GM12878 (cell line): ENCODE measurements around the gene PCSK9. TPM values are rescaled to one million over a fixed set of nuclear protein-coding genes. Genes with fewer than 3 reads are reported as not detected.

Source experiments
- ATAC-seq: fragments of 200-7000 bp; cut with Tn5 transposase; 3 replicates; pipeline ENCODE4 v1.9.1; 2020; ENCODE audit warnings: mild to moderate bottlenecking, moderate library complexity
- BruUV-seq: library from RNA; stranded (reverse); fragments of 400-500 nt; replicated peaks from 2 replicates; lab custom pipeline; 2021; lab: Mats Ljungman, UMichigan
- CTCF ChIA-PET: fragments of 300-600 bp; sonication (Branson Sonifier 250); formaldehyde crosslinking; extraction: SDS; loops from one replicate; lab custom pipeline; 2021; ENCODE audit warnings: inconsistent platforms; lab: Yijun Ruan, JAX
- POLR2A ChIA-PET: fragments of 350-600 bp; formaldehyde crosslinking; extraction: SDS; loops from one replicate; lab custom pipeline; 2021; ENCODE audit warnings: inconsistent platforms; lab: Charles Lee
- RAD21 ChIA-PET: fragments of 300-600 bp; sonication (Branson Sonifier 250); formaldehyde crosslinking; loops from one replicate; lab custom pipeline; 2023; ENCODE audit warnings: antibody characterized with exemption; ENCODE audit not compliant: unreplicated experiment; lab: Charles Lee
- SMC1A ChIA-PET: fragments of 300-600 bp; sonication (Branson Sonifier 250); formaldehyde crosslinking; loops from one replicate; lab custom pipeline; 2023; ENCODE audit not compliant: unreplicated experiment, uncharacterized antibody; lab: Charles Lee
- DNase-seq: peaks from one replicate; pipeline ENCODE4 v3.0.0-alpha.2; 2011; ENCODE audit warnings: low read depth, low spot score
- FAIRE-seq: peaks from 3 replicates; lab custom pipeline; 2011; peaks lifted over from hg19 to GRCh38; lab: Jason Lieb, UNC
- H2AFZ ChIP-seq: 2 replicates; pipeline ENCODE4 v1.6.0; 2011; ENCODE audit warnings: low read depth, low read length, control low read depth; ENCODE audit not compliant: control insufficient read depth
- H3K27ac ChIP-seq: 2 replicates; pipeline ENCODE4 v1.5.1; 2011; ENCODE audit warnings: control low read depth; ENCODE audit not compliant: control insufficient read depth, insufficient read depth
- H3K27me3 ChIP-seq, 2 experiments: replicated peaks in 1 of 2; 2 replicates each; pipeline versions ENCODE4 v1.6.0 to v1.6.1; 2011; ENCODE audit warnings: low read length in 1 of 2; ENCODE audit not compliant: control insufficient read depth in 2 of 2, insufficient read depth in 2 of 2
- H3K36me3 ChIP-seq, 2 experiments: 2 replicates each; pipeline ENCODE4 v1.5.1; 2011; ENCODE audit warnings: low read length in 1 of 2; ENCODE audit not compliant: control insufficient read depth in 2 of 2, insufficient read depth in 2 of 2
- H3K4me1 ChIP-seq: 2 replicates; pipeline ENCODE4 v1.6.1; 2011; ENCODE audit warnings: mild to moderate bottlenecking, low read length, moderate library complexity, mixed read lengths; ENCODE audit not compliant: control insufficient read depth, insufficient read depth
- H3K4me2 ChIP-seq: 2 replicates; pipeline ENCODE4 v1.6.0; 2011; ENCODE audit warnings: control low read depth; ENCODE audit not compliant: control insufficient read depth, insufficient read depth
- H3K4me3 ChIP-seq: fragments of 200-600 bp; sonication (generic); 2 replicates; pipeline ENCODE4 v1.5.1; 2016
- H3K79me2 ChIP-seq: 2 replicates; pipeline ENCODE4 v1.6.0; 2011; ENCODE audit warnings: low read length; ENCODE audit not compliant: control insufficient read depth, insufficient read depth
- H3K9ac ChIP-seq: 2 replicates; pipeline ENCODE4 v1.8.0; 2011; ENCODE audit warnings: low read length, control low read depth, mixed read lengths; ENCODE audit not compliant: control insufficient read depth, insufficient read depth
- H3K9me3 ChIP-seq: replicated peaks from 3 replicates; pipeline ENCODE4 v1.5.1; 2011; ENCODE audit warnings: mild to moderate bottlenecking, low read length; ENCODE audit not compliant: control insufficient read depth, insufficient read depth
- H4K20me1 ChIP-seq: 2 replicates; pipeline ENCODE4 v1.6.0; 2011; ENCODE audit not compliant: control insufficient read depth, insufficient read depth
- ATF3 ChIP-seq: IDR thresholded peaks from 2 replicates; pipeline ENCODE4 v1.6.1; 2011; ENCODE audit warnings: low read depth, mild to moderate bottlenecking, low read length, moderate library complexity, borderline replicate concordance; ENCODE audit errors: extremely low read depth
- CHD1 ChIP-seq: IDR thresholded peaks from 2 replicates; pipeline ENCODE4 v1.6.1; 2012; ENCODE audit warnings: low read depth, low read length, improper control_type of control experiment
- DPF2 ChIP-seq: fragments of 450-650 bp; IDR thresholded peaks from 2 replicates; pipeline ENCODE4 v1.6.1; 2017; ENCODE audit warnings: mild to moderate bottlenecking
- GATAD2B ChIP-seq: fragments of 450-650 bp; conservative IDR thresholded peaks from 2 replicates; pipeline ENCODE4 v1.6.1; 2017; ENCODE audit warnings: low read depth, mild to moderate bottlenecking, moderate library complexity
- LARP7 ChIP-seq: fragments of 450-650 bp; IDR thresholded peaks from 2 replicates; pipeline ENCODE4 v1.6.1; 2017; ENCODE audit warnings: mild to moderate bottlenecking
- NFXL1 ChIP-seq: fragments of 450-650 bp; IDR thresholded peaks from 2 replicates; pipeline ENCODE4 v1.6.1; 2017; ENCODE audit warnings: antibody characterized with exemption, mild to moderate bottlenecking, borderline replicate concordance
- PBX3 ChIP-seq: IDR thresholded peaks from 2 replicates; pipeline ENCODE4 v1.6.1; 2011; ENCODE audit warnings: mild to moderate bottlenecking, low read depth, low read length, moderate library complexity; ENCODE audit not compliant: insufficient replicate concordance
- SMAD1 ChIP-seq: fragments of 450-650 bp; IDR thresholded peaks from 2 replicates; pipeline ENCODE4 v1.6.1; 2018; ENCODE audit warnings: mild to moderate bottlenecking, low read depth; ENCODE audit not compliant: partially characterized antibody
- SP1 ChIP-seq: IDR thresholded peaks from one replicate; pipeline ENCODE4 v1.6.1; 2011; ENCODE audit warnings: low read depth, low read length
- SREBF1 ChIP-seq: IDR thresholded peaks from 2 replicates; pipeline ENCODE4 v1.6.1; 2012; ENCODE audit warnings: mild to moderate bottlenecking, low read length
- SREBF2 ChIP-seq: IDR thresholded peaks from 2 replicates; pipeline ENCODE4 v1.6.1; 2012; ENCODE audit warnings: mild to moderate bottlenecking, low read length
- STAT3 ChIP-seq: IDR thresholded peaks from 2 replicates; pipeline ENCODE4 v1.6.1; 2011; ENCODE audit warnings: low read depth, low read length, improper control_type of control experiment
- ZBTB33 ChIP-seq: fragments of 450-650 bp; IDR thresholded peaks from 2 replicates; pipeline ENCODE4 v1.6.1; 2017; ENCODE audit warnings: mild to moderate bottlenecking
- ZNF274 ChIP-seq: IDR thresholded peaks from one replicate; pipeline ENCODE4 v1.8.0; 2011; ENCODE audit not compliant: insufficient read length, insufficient read depth
- WGBS: methylation state at CpG from one replicate; pipeline ENCODE4 v1.1.6; 2016; ENCODE audit warnings: low lambda C conversion rate; ENCODE audit not compliant: insufficient replicate concordance, insufficient coverage; ENCODE audit errors: missing lambda C conversion rate; 5-methylcytosine and 5-hydroxymethylcytosine counted together
- in situ Hi-C: fragments of 300-500 bp; cut with MboI; formaldehyde crosslinking; loops from 9 replicates; pipeline ENCODE4 v1.14.3; 2018; ENCODE audit warnings: mixed read lengths
- intact Hi-C: fragments of 100-400 bp; cut with micrococcal nuclease; formaldehyde crosslinking; loops from one replicate; pipeline ENCODE4 v1.14.2; 2022; ENCODE audit not compliant: unreplicated experiment
- polyA plus RNA-seq, 11 experiments: library from polyadenylated mRNA; depleted of rRNA in 4 of 11; unstranded in 6 of 11; stranded (reverse) in 5 of 11; fragments of >200 nt; fragmentation: Nextera tagmentation in 4 of 11; fragmentation: Illumina TruSeq in 1 of 11; extraction: Ambion mirVana in 4 of 11; extraction: Trizol in 1 of 11; gene quantifications; 1 replicate in 1 of 11; 2 replicates in 10 of 11; pipeline versions ENCODE4 v1.2.1 to v1.2.3, GENCODE V29; 2011 to 2016; ENCODE audit warnings: inconsistent platforms in 2 of 11, missing spikeins in 2 of 11, low read depth in 1 of 11
- total RNA-seq, 4 experiments: library from RNA; depleted of rRNA in 3 of 4; stranded (reverse); fragments of >200 nt in 3 of 4; fragmentation: Illumina TruSeq in 1 of 4; extraction: Trizol in 1 of 4; gene quantifications; 2 replicates each; pipeline versions ENCODE4 v1.2.1 to v1.2.3, GENCODE V29; 2013 to 2021
- TF ChIP-seq, protein P1 (sequence below): fragments of 450-650 bp; IDR thresholded peaks from 2 replicates; pipeline ENCODE4 v1.6.1; 2018; ENCODE audit warnings: borderline replicate concordance, mild to moderate bottlenecking; ENCODE audit not compliant: partially characterized antibody
- TF ChIP-seq, protein P2 (sequence below): fragments of 450-650 bp; IDR thresholded peaks from 2 replicates; pipeline ENCODE4 v1.6.1; 2017; ENCODE audit warnings: mild to moderate bottlenecking, low read depth, inconsistent platforms; ENCODE audit not compliant: poor library complexity, severe bottlenecking

Gene PCSK9
- total and polyA plus RNA-seq, 10 of the 15 experiments (the other 5 are each of a cell fraction or from before 2014, with no cell fraction given) = 0.03 to 0.15 TPM; not detected in 8

DNA sequence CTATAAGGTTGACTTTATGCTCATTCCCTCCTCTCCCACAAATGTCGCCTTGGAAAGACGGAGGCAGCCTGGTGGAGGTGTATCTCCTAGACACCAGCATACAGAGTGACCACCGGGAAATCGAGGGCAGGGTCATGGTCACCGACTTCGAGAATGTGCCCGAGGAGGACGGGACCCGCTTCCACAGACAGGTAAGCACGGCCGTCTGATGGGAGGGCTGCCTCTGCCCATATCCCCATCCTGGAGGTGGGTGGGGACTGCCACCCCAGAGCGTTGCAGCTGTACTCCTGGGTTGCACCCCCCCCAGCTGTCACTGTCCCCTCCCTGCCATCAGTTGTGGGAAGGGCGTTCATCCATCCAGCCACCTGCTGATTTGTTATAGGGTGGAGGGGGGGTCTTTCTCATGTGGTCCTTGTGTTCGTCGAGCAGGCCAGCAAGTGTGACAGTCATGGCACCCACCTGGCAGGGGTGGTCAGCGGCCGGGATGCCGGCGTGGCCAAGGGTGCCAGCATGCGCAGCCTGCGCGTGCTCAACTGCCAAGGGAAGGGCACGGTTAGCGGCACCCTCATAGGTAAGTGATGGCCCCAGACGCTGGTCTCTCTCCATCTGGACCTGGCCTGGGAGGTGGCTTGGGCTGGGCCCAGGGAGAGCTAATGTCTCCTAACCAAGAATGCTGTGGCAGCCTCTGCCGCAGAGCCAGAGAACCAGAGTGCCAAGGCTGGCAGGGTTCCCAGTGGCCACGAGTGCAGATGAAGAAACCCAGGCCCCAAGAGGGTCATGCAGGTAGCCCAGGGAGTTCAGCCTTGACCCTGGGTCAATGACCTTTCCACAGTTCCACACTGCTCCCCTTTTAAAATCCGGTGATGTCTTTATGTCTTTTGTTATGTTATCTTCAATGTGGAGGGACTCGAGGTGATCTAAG is 13.1 kb downstream of the PCSK9 start:
- Histone ChIP-seq H3K27ac (no peak overlapping the region), H3K9me3 (no peaks in the 10 kb centered on the region), H3K27me3 (peaks cover 3 to 5% of the 10 kb centered on the region in 2 experiments; a peak in 3 of 4 replicates), H3K9ac (no peak overlapping the region), H2AFZ (no peak overlapping the region), H3K4me1 (no peaks in the 10 kb centered on the region), H3K36me3 (no peaks in the 10 kb centered on the region), H4K20me1 (no peaks in the 10 kb centered on the region), H3K4me3 (no peak overlapping the region), H3K79me2 (no peaks in the 10 kb centered on the region), H3K4me2 (no peak overlapping the region)
- intact Hi-C loops (no loop called here), in situ Hi-C loops (no loop called here)
- DNase-seq (no peak), ATAC-seq (no peak), FAIRE-seq (no peak)
- ChIA-PET CTCF (no interaction called here), RAD21 (no interaction called here), POLR2A (no interaction called here), SMC1A (no interaction called here)
- 21% methylated on average over 29 of the region's 29 CpGs for WGBS
- BruUV-seq = no TSS peak
- no peak for TF ChIP-seq SREBF2
- TF ChIP-seq PBX3 = no peak
- no peak for TF ChIP-seq SREBF1
- no peak for TF ChIP-seq NFXL1
- TF ChIP-seq, protein P1, sequence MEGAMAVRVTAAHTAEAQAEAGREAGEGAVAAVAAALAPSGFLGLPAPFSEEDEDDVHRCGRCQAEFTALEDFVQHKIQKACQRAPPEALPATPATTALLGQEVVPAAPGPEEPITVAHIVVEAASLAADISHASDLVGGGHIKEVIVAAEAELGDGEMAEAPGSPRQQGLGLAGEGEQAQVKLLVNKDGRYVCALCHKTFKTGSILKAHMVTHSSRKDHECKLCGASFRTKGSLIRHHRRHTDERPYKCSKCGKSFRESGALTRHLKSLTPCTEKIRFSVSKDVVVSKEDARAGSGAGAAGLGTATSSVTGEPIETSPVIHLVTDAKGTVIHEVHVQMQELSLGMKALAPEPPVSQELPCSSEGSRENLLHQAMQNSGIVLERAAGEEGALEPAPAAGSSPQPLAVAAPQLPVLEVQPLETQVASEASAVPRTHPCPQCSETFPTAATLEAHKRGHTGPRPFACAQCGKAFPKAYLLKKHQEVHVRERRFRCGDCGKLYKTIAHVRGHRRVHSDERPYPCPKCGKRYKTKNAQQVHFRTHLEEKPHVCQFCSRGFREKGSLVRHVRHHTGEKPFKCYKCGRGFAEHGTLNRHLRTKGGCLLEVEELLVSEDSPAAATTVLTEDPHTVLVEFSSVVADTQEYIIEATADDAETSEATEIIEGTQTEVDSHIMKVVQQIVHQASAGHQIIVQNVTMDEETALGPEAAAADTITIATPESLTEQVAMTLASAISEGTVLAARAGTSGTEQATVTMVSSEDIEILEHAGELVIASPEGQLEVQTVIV = no peak
- TF ChIP-seq STAT3 = no peak
- no peak for TF ChIP-seq GATAD2B
- TF ChIP-seq SMAD1 = no peak
- no peak for TF ChIP-seq LARP7
- TF ChIP-seq SP1 = no peak
- TF ChIP-seq, protein P2, sequence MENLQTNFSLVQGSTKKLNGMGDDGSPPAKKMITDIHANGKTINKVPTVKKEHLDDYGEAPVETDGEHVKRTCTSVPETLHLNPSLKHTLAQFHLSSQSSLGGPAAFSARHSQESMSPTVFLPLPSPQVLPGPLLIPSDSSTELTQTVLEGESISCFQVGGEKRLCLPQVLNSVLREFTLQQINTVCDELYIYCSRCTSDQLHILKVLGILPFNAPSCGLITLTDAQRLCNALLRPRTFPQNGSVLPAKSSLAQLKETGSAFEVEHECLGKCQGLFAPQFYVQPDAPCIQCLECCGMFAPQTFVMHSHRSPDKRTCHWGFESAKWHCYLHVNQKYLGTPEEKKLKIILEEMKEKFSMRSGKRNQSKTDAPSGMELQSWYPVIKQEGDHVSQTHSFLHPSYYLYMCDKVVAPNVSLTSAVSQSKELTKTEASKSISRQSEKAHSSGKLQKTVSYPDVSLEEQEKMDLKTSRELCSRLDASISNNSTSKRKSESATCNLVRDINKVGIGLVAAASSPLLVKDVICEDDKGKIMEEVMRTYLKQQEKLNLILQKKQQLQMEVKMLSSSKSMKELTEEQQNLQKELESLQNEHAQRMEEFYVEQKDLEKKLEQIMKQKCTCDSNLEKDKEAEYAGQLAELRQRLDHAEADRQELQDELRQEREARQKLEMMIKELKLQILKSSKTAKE = no peak
- TF ChIP-seq DPF2 = no peak
- TF ChIP-seq CHD1 = no peak
- no peak for TF ChIP-seq ZBTB33
- no peak for TF ChIP-seq ATF3
- TF ChIP-seq ZNF274 = no peak
